GM18870 (cell line): Measurements from ENCODE around the gene STXBP5L.
"Not testable (repeated sequence)": the region's sequence is repeated elsewhere in the genome, so short reads cannot be mapped to it uniquely, and the experiment has no call there.

Source experiments
- ATAC-seq: cut with Tn5 transposase; IDR thresholded peaks from one replicate; pipeline ENCODE4 v1.9.1; 2021; ENCODE audit warnings: moderate library complexity; ENCODE audit not compliant: unreplicated experiment

Gene STXBP5L

DNA sequence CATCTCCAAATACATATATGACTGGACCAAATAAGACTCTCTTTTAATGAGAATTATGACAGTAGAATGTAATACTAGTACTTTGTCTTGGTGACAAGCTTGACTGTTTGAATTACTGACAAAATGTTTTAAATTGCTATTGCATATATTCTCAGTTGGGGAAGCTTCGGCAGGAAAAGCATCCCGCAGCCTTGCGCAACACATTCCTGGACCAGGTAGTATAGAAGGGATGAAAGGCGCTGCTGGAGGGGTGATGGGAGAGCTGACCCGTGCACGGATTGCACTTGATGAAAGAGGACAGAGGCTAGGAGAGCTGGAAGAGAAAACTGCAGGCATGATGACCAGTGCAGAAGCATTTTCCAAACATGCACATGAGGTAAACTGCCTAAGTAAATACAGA lies 510.2 kb downstream of the STXBP5L start:
- no peak for ATAC-seq

DNA sequence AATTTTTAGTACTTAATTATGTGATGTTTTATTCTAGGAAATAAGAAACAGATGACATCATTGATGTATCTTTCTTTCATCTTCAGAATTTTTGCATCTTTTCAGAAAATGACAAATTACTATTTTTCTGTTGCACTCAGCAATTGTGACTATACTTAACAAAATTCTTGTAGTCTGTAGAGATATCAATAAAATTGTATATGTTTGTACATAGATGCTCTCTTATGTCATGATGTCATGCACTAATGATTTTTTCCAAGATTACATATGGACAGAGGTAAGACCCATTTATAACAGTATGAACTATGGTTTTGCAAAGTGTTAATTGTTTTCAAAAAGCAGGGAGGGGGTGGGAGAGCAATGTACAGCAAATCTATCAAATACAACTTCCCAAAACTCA lies 516.5 kb downstream of the STXBP5L start:
- ATAC-seq = no peak

DNA sequence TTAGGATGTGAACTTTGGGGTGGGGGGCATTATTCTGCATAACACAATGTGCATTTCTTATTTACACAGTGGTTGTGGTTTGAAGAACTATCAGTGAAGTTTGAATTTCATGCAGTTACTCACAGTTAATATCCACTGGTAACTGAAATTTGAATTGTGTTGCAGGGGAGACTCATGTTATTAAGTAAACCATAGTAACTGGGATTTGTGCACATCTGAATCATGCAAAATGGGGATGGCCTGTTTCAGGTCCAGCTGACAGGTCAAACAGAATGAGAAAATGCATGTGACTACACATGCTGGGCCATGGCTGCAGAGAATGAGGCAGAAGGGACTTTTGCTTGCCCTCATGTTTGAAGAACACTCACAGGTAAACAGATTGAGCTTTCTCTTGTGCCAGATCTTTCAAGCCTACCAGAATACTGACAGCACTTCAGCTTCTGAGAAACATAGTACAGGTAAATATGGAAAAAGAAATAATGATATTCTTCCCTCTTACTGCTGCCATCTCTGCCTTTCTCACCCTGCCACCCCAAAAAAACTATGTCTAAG lies 522.7 kb downstream of the STXBP5L start:
- ATAC-seq = no peak

DNA sequence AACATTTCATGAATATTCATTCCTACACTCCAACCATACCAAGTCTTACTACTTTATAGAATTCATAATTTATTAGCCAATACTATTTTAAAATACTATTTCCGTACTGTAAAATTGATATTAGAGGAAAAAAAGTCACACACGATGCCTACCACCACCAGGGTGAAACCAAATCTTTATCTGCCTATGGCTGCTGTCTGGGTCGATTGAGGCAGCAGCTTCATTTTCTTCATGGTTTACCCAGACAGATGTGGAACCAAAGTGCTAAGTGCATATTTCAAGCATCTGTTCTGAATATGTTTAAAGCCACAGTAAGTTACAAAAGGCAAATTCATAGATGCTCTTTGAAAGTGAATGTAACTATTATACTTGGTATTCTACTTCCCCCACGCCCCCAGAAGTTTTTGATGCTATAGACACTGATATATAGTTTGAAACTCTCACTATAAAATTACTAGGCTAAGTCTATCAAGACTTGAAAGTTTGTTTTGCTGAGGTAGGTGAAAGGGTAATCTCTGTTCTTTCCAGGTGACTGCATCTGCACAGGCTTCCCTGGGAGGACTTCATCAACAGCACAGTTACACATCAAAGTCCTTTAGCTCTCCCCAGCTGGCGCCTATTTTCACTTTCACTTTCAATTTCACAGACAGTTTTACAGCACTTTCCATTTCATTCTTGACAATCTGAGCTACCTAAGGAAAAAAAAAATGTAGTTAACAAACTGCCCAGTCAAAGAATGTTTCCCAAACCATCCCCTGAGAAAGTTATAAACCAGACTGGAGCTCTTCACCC lies 523.9 kb downstream of the STXBP5L start:
- peak; percentile 95 for ATAC-seq

DNA sequence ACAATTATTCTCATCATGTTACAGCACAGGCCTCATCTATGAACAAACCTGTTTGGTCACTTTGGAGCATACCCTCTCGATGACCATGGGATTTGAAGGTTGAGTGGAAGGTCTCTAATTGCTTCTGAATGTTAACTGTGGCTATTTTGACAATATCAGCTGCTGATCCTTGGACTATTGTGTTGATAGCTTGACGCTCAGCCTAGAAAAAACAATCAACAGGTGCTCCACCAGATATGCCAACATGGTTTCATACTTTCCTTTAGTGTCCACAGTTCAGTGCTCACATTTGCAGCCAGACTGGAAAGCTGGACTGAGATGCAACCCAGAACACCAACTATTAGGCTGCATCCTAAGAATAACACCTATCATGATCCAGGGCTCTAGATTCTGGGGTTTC lies 528.1 kb downstream of the STXBP5L start:
- ATAC-seq = no peak

GRCh38 chr3:121436641-121437040 lies 528.6 kb downstream of the STXBP5L start:
- no peak for ATAC-seq

- ATAC-seq = no peak
These were observed 535.5 kb downstream of the STXBP5L start for GRCh38 chr3:121443456-121443855.

DNA sequence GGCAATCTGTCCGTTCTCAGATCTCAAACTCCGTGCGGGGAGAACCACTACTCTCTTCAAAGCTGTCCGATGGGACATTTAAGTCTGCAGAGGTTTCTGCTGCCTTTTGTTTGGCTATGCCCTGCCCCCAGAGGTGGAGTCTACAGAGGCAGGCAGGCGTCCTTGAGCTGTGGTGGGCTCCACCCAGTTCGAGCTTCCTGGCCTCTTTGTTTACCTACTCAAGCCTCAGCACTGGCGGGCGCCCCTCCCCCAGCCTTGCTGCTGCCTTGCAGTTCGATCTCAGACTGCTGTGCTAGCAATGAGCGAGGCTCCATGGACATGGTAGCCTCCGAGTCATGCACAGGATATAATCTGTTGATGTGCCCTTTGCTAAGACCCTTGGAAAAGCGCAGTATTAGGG lies 543.7 kb downstream of the STXBP5L start:
- not testable (repeated sequence) for ATAC-seq

DNA sequence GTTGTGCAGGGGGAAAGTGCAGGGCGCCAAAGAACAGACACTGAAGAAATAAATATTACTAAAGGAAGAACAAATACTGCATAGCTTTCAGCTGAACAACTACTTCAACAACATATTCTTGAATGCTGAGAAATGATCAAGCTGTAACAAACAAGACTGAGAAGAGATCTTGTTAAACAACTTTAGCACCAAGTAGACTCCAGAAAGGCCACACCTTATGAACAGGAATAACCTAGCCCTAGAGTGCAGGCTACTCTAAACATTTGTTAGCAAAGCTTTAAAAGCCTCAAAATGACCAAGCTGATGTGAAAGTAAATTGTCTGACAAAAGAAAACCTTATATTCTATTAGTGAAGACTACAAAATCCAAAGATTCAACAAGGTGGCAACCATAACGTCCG lies 554.6 kb downstream of the STXBP5L start:
- ATAC-seq = no peak

GRCh38 chr3:121463745-121464144 lies 555.7 kb downstream of the STXBP5L start:
- ATAC-seq = no peak

- ATAC-seq = no peak
These were observed 559.1 kb downstream of the STXBP5L start for GRCh38 chr3:121467085-121467484.

- ATAC-seq = no peak
These were observed 565.0 kb downstream of the STXBP5L start for GRCh38 chr3:121473001-121473400.
